Anterior cingulate cortex (tissue), 58 donors: ENCODE data around the gene ETV1.
"Not testable (repeated sequence)": the region's sequence is repeated elsewhere in the genome, so short reads cannot be mapped to it uniquely, and the experiment has no call there.

ENCODE experiments used
- DNase-seq, 58 donors: peaks; one replicate each; lab custom pipeline; 2025; lab: John Stamatoyannopoulos, UW

Gene ETV1

DNA sequence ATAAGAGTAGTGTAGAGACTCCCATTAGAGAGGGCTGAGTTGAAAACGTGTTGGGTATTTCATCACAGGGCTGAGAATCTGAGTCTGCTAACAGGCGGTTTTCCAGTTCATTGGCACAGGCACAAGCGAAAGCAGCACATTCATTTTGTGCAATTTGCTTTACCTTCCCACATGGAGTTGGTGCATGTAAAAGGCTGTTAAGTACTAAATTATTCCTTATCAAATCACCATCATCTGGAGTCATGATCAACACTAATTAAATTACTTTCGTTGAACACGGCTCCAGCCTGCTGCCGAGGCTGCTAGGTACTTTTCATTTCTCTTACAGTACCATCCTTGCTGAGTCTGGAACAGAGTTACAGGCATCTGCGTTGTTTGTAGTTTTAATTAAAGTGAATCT, 43.8 kb downstream of the ETV1 start:
- DNase-seq: peak in 2 of 58 donors; percentile 1 to 2

DNA sequence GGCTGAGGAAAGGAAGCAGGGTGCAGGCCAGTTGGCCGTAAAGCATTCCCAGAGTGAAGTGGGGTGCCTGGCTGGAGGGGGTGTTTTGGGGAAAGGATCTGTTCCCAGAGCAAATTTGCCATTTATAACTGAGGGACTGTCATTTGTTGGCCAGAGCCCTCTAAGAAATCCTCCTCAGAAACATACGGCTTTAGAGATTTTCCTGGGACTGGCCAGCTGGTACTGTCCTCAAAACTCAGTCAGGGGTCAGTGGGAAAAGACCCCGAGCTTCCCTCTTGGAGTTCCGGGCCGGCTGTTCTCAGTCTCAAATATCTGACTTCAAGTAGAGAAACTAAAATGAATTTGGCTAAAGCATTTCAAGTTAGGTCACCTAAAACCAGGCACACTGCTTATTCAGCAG, 55.9 kb downstream of the ETV1 start:
- DNase-seq: no peak

DNA sequence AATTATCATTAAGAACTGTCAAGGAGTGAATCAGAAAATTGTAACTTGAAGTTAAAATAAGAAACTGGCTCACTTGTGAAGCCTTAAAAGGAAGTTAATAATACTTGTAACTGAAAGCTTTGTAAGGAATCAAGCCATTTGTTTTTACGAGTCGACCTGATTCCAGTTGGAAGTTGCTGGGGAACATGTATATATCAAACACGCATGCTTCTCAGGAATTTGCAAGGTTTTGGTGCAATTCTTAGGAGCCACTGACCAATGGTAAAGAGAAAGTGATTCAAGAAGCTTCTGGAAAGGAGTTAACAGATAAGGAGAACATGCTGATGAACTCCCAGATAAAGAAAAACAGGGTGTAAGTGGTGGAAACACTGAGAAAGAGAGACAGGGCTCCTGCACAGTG, 56.4 kb downstream of the ETV1 start:
- no peak for DNase-seq

DNA sequence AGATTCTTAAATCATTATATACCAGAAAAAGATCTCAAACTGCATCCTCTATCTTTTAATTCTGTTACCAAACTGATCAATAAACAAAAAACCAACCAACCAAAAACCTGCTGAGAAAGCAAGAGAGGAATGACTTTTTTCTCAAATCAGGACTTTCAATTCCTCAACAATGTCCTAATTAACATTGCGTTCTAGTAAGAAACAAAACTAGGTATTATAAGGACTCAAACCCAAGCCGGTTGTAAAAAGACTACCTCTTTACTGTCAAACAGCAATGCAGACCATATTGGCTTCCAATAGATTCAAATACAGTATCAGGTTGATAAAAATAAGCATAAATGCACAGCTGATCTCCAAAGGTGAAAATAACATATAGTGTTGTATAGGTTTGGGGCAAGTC, 57.3 kb downstream of the ETV1 start:
- DNase-seq: no peak

DNA sequence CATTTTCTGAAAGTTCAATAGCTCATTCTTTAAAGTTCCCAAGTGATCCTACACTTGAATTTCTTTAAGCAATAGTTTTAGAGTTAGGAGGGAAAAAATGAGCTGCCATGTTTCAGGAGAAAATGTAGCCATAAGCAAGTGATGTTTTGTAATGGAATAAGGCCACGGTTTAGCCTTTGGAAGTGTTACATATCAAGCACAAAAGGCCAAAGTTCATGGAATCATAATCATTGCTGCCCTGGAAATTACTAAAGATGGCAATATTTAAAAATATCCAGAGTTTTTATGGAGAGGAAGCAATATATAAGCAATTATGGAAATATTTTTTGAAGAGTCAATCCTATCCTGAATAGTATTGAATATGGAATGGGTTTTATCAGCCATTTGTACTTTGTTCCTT, 68.4 kb downstream of the ETV1 start:
- DNase-seq: no peak

DNA sequence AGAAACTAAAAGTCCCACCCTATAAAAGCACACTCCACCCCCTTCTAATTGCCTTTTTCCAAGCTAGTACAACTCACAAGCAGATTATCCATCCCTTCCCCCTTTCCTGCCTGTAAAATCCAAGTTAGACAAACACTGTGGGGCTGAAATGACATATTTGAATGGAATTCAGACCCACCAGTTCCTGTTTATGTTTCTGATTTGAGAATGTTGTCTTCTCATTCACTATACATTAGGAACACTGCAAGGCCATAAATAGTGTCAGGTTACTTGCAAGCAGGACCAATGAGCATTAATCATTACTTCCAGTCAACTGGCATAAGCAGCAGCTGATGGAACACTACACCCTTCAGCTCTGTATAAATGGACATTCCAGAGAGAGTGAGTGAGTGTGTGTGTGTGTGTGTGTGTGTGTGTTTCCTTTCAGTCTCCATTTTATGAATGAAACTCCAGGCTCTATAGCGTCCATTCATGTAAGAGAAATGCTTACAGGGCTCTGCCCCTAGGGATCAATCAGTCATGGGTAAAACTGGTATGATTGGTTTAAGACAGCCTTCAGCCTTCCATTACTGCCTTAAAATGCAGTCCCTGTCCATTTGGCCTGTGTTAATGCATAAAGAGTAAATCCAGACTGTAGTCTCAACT, 69.3 kb downstream of the ETV1 start:
- no peak for DNase-seq

DNA sequence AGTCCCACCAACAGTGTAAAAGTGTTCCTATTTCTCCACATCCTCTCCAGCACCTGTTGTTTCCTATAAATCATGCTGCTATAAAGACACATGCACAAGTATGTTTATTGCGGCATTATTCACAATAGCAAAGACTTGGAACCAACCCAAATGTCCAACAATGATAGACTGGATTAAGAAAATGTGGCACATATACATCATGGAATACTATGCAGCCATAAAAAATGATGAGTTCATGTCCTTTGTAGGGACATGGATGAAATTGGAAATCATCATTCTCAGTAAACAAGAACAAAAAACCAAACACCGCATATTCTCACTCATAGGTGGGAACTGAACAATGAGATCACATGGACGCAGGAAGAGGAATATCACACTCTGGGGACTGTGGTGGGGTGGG, 71.1 kb downstream of the ETV1 start:
- not testable (repeated sequence) for DNase-seq

DNA sequence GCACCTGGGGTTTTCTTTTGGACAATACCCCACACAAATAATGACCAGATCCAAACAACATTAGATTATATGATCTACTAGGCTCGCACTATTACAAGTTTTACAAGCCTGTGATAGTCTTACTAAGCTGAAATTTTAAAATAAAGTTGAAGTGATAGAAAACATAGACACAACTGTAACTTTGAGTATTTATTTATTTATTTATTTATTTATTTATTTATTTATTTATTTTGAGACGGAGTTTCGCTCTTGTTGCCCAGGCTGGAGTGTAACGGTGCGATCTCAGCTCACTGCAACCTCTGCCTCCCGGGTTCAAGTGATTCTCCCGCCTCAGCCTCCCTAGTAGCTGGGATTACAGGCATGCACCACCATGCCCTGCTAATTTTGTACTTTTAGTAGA, 72.4 kb downstream of the ETV1 start:
- DNase-seq: not testable (repeated sequence)

DNA sequence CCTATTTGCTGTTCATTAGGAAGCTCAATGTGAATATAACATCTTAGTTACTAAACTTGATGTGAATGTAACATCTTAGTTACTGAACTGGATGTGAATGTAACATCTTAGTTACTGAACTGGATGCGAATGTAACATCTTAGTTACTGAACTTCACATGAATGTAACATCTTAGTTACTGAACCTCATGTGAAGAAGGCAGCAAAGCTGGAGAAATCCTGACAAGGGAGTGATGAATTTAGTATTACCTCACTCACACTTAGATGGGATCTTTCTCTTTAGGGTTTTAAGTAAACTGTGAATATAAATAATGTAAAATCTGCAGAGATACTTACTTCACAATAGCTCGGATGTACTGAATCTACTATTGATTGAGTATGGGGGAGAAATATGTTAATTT, 73.6 kb downstream of the ETV1 start:
- no peak for DNase-seq

DNA sequence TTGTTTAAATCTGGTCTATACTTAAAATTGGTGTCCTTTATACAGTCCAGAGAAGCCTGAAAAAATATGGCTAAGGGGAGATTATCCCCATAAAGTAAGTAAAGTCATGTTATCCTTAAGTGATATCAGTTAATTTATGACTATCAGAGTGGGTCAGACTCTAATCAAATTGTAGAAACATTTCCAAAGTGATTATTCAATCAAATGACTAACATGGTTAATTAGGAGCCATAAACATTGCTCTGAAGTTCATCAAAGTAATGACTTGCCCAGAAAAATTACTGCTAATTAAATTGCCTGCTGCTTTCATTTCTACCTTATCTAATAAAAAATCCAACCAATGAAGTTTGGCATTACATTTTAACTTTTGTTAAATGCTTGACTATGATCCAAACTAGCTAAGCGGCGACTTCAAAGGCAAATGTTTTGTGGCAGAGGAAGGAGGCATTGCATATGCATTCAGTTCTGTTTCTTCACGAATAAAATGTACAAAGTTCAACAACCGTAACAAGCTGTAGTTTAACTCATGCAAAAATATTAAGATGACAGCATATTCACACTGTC, 76.7 kb downstream of the ETV1 start:
- no peak for DNase-seq

DNA sequence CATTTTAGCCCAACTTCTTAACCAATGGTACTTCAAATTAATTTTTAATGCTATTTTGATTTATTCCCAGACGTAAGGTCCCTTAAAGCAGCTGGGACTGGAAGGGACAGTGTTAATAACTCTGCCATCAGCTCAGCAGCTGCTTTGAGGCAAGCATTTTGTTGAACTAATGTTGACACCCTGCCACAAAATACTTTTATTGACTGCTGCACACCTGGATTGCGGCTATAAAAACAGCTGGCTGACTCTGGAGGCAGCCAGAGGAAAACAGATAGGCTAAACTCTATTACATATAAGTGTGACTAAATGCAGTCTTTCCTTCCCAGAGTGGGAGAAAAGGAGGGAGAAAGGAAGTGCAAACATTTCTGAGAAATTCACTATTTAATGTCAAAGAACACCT, 77.6 kb downstream of the ETV1 start:
- no peak for DNase-seq

DNA sequence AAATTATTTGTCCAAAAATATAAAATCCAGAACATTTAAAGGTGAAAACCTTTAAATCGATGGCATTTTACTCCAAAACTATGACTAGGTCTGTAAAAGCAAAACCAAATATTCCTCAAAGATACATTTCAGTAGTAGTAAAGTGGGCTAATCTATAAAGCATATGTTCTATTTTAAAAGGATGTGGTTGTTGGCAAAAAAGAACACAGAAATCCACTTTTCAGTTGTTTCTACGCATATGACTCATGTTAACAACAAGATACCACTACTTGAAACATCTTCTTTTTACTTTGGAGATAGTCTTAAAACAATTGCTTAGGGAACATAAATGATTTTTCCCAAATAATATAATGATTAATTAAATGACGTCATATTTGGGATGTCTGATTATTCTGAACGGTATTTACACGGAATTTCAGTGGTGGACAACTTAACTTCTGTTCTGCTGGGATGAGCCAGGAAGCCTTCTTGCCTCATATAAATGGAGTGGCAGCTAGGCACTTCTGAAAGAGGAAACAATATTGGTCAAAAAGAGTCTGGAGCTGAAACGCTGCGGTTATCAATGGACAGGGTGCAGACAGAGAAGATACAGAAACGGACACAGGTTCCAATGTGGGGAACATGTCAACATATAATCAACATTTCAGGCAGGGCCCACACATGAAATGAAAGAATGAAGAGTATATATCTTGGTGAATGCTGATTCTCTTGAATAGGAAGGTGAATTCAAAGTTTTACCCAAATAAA, 78.5 kb downstream of the ETV1 start:
- no peak for DNase-seq

DNA sequence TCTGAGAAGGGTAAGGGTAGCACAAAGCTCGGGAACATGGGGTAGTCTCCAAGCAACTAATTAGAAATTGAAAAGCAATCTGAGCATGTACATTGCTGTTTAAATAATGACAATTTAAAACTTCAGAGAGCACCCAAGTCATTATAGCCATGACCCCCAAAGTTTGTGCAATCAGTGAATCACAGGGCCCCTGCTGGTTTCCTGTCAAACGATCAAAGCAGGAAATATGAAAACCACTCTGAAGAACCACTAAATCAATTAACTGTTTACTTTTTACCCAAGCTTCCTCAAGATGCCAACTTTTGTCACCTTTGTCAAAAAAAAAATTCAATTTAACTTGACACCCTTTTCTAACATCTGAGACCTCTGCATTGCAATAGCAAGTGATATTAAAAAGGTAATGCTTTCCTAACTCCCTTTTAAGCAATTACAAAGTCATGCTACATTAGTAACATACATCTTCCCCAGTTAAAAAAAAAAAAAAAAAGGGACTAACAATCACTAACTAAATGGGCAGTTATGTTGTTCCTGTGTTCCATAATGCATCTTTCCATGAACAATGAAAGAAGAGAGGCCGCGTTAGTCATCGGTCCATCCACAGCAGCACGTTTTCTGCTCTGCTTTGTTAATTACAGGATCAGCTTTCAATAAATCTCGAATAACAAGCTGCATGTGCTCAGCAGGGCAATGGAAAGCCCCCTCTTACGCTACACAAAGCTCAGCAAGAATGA, 80.6 kb downstream of the ETV1 start:
- DNase-seq: no peak

DNA sequence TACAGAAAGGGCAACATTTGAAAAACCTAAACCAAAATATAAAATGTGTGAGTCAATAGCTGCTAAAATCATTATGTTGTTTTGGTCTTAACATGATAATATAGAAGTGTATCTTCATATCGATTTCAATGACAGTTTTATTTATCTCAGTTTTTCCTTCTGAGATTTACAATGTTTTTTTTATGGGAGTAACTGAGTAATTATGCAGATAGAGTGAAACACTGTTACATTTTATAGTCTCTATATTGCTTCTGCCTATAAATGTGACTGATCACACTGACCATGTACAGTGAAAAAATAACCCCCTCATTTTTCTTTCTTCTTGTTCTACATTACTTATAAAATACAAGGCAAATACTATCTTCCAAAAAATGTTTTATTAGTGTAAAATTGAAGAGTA, 81.6 kb downstream of the ETV1 start:
- no peak for DNase-seq

DNA sequence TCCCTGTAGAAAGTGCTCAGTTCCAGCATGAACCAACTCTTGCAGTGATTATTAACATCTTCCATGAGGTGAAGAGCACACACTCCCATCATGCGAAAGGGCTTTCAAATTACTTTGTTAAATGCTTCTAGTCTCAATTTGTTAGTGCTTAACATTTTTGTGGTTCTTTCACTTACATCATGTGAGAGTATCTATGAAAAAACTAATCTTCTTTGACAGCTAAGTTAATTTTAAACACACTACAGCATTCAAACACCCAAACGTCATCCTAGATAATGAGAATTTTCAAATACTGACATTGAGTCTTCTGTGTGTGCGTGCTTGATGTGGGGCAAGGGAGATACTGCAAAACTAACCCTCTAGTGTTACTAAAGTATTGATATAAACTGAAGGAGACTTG, 84.8 kb downstream of the ETV1 start:
- DNase-seq: no peak

DNA sequence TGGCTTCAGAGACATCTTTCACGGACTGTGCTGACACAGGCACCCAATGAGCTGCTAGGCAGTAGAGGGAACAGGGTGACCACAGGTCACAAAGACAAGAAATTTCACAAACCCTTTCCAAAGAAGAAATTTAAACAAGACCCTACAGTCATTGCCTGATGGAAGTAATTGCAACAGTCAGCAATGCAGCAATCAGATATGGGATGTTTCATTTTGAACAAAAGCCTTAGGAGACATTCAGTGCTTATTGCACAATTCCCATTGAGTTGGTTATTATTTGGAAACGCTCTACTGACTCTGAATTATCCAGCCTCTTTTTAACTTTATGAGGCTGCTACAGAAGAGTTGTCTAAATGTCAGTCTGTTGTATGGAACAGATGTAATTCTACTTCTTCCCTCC, 85.5 kb downstream of the ETV1 start:
- no peak for DNase-seq

DNA sequence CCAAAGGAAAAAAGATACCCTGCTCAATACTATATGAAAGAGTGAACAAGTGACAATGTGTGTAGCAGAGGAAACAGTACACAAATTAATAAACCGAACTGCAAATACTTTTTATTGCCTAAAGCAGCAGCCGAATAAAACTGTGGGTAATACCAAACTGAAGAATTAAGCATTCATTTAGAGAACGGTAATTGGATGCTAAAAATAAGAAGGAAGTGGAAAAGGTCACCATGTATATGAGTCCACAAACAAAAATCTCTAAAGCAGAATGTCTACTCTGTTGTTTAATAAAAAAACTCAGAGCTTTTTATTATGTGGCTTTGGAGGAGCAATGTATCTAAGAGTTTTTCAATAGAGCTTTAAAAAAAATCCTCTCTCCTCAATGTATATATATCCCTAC, 87.9 kb downstream of the ETV1 start:
- no peak for DNase-seq

DNA sequence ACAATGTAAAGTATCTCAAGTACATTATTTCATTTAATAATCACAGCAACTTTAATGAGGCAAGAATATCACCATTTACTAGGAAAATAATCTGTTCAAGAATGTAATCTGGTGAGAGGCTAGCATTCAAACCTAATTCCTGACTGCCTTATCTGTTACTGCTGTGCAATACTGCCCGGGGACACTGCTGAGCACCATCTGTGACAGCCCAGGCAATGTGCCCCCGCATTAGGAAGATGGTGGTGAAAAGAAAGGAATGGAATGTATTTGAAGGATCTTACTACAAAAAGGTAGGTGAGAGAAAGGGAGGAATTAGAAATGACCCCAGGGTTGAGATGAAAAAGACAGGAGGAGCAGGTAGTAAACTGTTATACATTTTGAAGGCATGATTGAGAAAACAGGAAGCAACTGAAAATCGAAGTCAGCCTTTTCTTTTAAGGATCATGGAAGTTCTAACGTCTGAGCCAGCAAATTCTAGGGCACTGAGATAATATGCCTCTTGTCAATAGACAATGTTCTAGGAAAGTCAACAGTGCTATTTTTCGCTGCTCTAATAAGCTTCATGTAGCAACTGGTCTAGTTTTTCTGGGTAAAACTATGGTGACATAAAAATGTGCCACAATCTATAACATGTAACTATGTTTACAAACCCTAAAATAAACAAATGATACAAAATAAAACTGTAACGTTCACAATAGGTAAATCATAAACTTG, 90.4 kb downstream of the ETV1 start:
- DNase-seq: no peak

DNA sequence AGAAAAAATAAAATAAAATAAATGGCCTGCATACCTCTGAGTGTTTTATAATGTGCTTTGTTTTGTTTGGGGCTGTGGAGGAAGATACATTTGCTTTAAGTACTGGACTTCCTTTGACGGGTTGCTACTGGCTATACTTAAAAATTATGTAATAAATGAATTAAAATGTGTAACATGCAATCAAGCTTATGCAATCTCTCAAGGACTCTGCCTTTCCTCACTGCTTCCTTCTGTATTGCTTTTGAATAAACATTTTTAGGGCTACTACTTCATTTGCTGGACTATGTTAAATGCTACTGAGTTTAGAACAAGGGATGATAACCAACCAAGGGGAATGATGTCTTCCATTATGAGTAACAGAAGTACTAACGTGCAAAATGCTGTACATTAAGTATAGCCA, 91.6 kb downstream of the ETV1 start:
- no peak for DNase-seq

DNA sequence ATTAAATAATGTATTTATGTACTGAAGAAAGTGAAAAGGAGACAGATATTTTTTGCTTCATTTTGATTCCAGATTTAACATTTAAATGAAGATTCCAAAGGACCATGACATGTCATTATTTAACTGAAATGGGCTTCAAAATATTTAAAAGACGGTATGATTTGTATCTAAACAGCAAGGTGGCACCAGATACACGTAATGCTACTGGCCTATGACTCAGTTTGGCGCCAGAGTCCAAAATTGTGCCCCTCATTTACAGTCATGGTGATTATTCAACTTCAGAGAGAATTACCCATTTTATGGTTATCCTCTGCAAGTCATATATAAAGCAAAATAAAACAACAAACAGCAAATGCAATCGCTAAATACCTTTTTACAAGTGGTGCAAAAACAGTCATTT, 94.5 kb downstream of the ETV1 start:
- no peak for DNase-seq

DNA sequence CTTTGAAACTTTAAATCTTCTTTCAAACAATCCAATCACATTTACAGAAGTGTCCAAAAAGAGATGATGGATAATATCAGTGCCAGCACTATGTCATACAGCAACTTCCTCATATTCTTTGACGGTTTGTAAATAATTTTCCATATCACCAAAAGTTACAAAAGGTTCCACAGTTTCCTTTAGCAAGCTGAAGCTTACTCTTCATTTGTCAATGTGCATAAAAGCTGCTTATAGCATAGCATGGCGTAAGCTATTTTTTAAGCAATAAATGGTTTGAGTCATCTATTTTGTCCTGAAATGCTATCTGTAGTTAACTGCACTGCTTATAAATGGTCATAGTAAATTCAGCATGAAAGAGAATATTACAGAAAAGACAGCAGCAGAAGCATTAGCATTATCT, 95.1 kb downstream of the ETV1 start:
- DNase-seq: no peak
